ENCODE results near the gene BBS9.

BBS9 gene

GRCh38 chr7:33558549-33559323 is 429.4 kb downstream of the BBS9 start:
- no peak for TF ChIP-seq EZH2phosphoT487 (conservative IDR thresholded peaks at IDR 0.05; ENCODE audit: low read length)
- TF ChIP-seq CTCF (IDR thresholded peaks at IDR 0.05; ENCODE audit: insufficient read depth, low read length, poor library complexity, severe bottlenecking), result no peak
- Histone ChIP-seq H3K36me3 (ENCODE audit: low read length) (no peaks in the 10 kb centered on the region), H3K9me2 (replicated peaks; ENCODE audit: insufficient read depth, low read length) (no peaks in the 10 kb centered on the region), H3K27me3 (ENCODE audit: low read length) (no peaks in the 10 kb centered on the region), H3K4me3 (ENCODE audit: insufficient read depth, low read length, poor library complexity, severe bottlenecking) (no peak overlapping the region), H3K9me3 (ENCODE audit: insufficient read depth, low read length) (no peaks in the 10 kb centered on the region), H3F3A (ENCODE audit: insufficient read depth) (no peaks in the 10 kb centered on the region), H3K9ac (ENCODE audit: low read length) (no peak overlapping the region), H4K20me1 (ENCODE audit: low read depth, low read length) (no peaks in the 10 kb centered on the region), H3K4me2 (ENCODE audit: low read depth, low read length, poor library complexity, severe bottlenecking) (no peak overlapping the region), H3K79me2 (ENCODE audit: insufficient read depth, low read length) (no peaks in the 10 kb centered on the region), H3K27ac (ENCODE audit: low read depth, low read length) (no peak overlapping the region), H2AFZ (ENCODE audit: low read depth, low read length, severe bottlenecking) (no peak overlapping the region)

GRCh38 chr7:33559324-33559710 is 430.0 kb downstream of the BBS9 start:
- H2AFZ ChIP-seq (ENCODE audit: low read depth, low read length, severe bottlenecking), result no peak overlapping the region
- H3K79me2 ChIP-seq (ENCODE audit: insufficient read depth, low read length), result no peaks in the 10 kb centered on the region
- no peak overlapping the region for H3K4me3 ChIP-seq (ENCODE audit: insufficient read depth, low read length, poor library complexity, severe bottlenecking)
- no peak overlapping the region for H3K4me2 ChIP-seq (ENCODE audit: low read depth, low read length, poor library complexity, severe bottlenecking)
- no peaks in the 10 kb centered on the region for H3K9me3 ChIP-seq (ENCODE audit: insufficient read depth, low read length)
- H3K27ac ChIP-seq (ENCODE audit: low read depth, low read length), result no peak overlapping the region
- no peaks in the 10 kb centered on the region for H3K36me3 ChIP-seq (ENCODE audit: low read length)
- no peak overlapping the region for H3K9ac ChIP-seq (ENCODE audit: low read length)
- no peaks in the 10 kb centered on the region for H3K27me3 ChIP-seq (ENCODE audit: low read length)
- no peaks in the 10 kb centered on the region for H4K20me1 ChIP-seq (ENCODE audit: low read depth, low read length)
- H3F3A ChIP-seq (ENCODE audit: insufficient read depth), result no peaks in the 10 kb centered on the region
- no peaks in the 10 kb centered on the region for H3K9me2 ChIP-seq (replicated peaks; ENCODE audit: insufficient read depth, low read length)
- TF ChIP-seq CTCF (IDR thresholded peaks at IDR 0.05; ENCODE audit: insufficient read depth, low read length, poor library complexity, severe bottlenecking) (no peak), EZH2phosphoT487 (conservative IDR thresholded peaks at IDR 0.05; ENCODE audit: low read length) (no peak)

GRCh38 chr7:33562996-33563395 is 433.6 kb downstream of the BBS9 start:
- Histone ChIP-seq H3K4me3 (ENCODE audit: insufficient read depth, low read length, poor library complexity, severe bottlenecking) (no peak overlapping the region), H3K9ac (ENCODE audit: low read length) (no peak overlapping the region), H3K27ac (ENCODE audit: low read depth, low read length) (no peak overlapping the region), H3K27me3 (ENCODE audit: low read length) (no peaks in the 10 kb centered on the region), H3F3A (ENCODE audit: insufficient read depth) (no peaks in the 10 kb centered on the region), H3K36me3 (ENCODE audit: low read length) (no peaks in the 10 kb centered on the region), H3K9me2 (replicated peaks; ENCODE audit: insufficient read depth, low read length) (no peaks in the 10 kb centered on the region), H3K4me2 (ENCODE audit: low read depth, low read length, poor library complexity, severe bottlenecking) (no peak overlapping the region), H3K79me2 (ENCODE audit: insufficient read depth, low read length) (no peaks in the 10 kb centered on the region), H3K9me3 (ENCODE audit: insufficient read depth, low read length) (no peaks in the 10 kb centered on the region), H4K20me1 (ENCODE audit: low read depth, low read length) (no peaks in the 10 kb centered on the region), H2AFZ (ENCODE audit: low read depth, low read length, severe bottlenecking) (no peak overlapping the region)
- TF ChIP-seq CTCF (IDR thresholded peaks at IDR 0.05; ENCODE audit: insufficient read depth, low read length, poor library complexity, severe bottlenecking) (no peak), EZH2phosphoT487 (conservative IDR thresholded peaks at IDR 0.05; ENCODE audit: low read length) (no peak)

Measured in SU-DHL-6 (cell line).